ENCODE results near the gene NAA80.

DNA sequence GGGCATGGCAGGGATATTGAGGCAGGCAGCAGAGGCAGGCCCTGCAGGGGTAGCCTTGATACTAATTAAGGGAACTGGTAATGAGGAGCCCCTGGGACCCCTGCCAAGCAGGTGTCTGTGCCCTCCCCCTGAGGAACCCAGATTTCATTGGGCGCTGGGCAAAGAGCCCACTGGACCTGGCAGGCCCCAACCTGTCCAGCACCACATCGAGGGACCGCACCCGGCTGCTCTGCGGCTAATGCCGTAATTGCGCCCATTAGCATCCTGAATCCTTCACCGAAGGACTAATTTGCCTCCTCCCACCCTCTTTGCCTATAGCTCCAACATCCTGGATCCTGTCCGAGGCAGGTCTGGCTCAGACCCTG lies 44.0 kb downstream of the NAA80 start:
- TF ChIP-seq KDM4A (IDR thresholded peaks at IDR 0.05; ENCODE audit: low read depth, low read length, severe bottlenecking): no peak
- TF ChIP-seq EP300 (IDR thresholded peaks at IDR 0.05; ENCODE audit: borderline replicate concordance in 1 of 2, low read depth in 2 of 2, low read length in 2 of 2): no peak
- no peak for TF ChIP-seq CTBP2 (IDR thresholded peaks at IDR 0.05; ENCODE audit: borderline replicate concordance, insufficient read depth, insufficient read length, low read length)
- TF ChIP-seq, protein P1, sequence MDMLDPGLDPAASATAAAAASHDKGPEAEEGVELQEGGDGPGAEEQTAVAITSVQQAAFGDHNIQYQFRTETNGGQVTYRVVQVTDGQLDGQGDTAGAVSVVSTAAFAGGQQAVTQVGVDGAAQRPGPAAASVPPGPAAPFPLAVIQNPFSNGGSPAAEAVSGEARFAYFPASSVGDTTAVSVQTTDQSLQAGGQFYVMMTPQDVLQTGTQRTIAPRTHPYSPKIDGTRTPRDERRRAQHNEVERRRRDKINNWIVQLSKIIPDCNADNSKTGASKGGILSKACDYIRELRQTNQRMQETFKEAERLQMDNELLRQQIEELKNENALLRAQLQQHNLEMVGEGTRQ (IDR thresholded peaks at IDR 0.05; ENCODE audit: low read length): no peak
- TF ChIP-seq, protein P2, sequence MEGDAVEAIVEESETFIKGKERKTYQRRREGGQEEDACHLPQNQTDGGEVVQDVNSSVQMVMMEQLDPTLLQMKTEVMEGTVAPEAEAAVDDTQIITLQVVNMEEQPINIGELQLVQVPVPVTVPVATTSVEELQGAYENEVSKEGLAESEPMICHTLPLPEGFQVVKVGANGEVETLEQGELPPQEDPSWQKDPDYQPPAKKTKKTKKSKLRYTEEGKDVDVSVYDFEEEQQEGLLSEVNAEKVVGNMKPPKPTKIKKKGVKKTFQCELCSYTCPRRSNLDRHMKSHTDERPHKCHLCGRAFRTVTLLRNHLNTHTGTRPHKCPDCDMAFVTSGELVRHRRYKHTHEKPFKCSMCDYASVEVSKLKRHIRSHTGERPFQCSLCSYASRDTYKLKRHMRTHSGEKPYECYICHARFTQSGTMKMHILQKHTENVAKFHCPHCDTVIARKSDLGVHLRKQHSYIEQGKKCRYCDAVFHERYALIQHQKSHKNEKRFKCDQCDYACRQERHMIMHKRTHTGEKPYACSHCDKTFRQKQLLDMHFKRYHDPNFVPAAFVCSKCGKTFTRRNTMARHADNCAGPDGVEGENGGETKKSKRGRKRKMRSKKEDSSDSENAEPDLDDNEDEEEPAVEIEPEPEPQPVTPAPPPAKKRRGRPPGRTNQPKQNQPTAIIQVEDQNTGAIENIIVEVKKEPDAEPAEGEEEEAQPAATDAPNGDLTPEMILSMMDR (IDR thresholded peaks at IDR 0.05; ENCODE audit: control extremely low read depth in 1 of 3, insufficient read depth in 1 of 3, low read depth in 1 of 3, low read length in 3 of 3): no peak
- no peak for TF ChIP-seq EZH2 (IDR thresholded peaks at IDR 0.05; ENCODE audit: low read depth, low read length, severe bottlenecking)
- no peak for TF ChIP-seq POU5F1 (IDR thresholded peaks at IDR 0.05; ENCODE audit: low read depth, low read length)
- TF ChIP-seq SP1 (IDR thresholded peaks at IDR 0.05; ENCODE audit: low read depth, low read length): no peak
- TF ChIP-seq POLR2A (IDR thresholded peaks at IDR 0.05; ENCODE audit: control extremely low read depth in 1 of 2, low read depth in 2 of 2, low read length in 2 of 2): no peak
- TF ChIP-seq SUZ12 (IDR thresholded peaks at IDR 0.05; ENCODE audit: low read length): no peak

Measured in H1 (cell line).